MCF 10A (cell line): Measurements from ENCODE around the gene RAB28. TPM values are rescaled to one million over a fixed set of nuclear protein-coding genes. Genes with fewer than 3 reads are reported as not detected.

Experiments used
- BruUV-seq: library from RNA; stranded (reverse); fragments of 400-500 nt; replicated peaks from 2 replicates; lab custom pipeline; 2021; lab: Mats Ljungman, UMichigan
- CTCF ChIA-PET: fragments of 300-600 bp; sonication (Branson Sonifier 250); formaldehyde crosslinking; extraction: SDS; loops from one replicate; lab custom pipeline; 2021; ENCODE audit warnings: antibody characterized with exemption, inconsistent platforms; lab: Yijun Ruan, JAX
- POLR2A ChIA-PET: fragments of 300-600, 350-650 bp; sonication (Branson Sonifier 250); formaldehyde crosslinking; extraction: SDS; loops from one replicate; lab custom pipeline; 2020; ENCODE audit warnings: antibody characterized with exemption, inconsistent platforms; lab: Yijun Ruan, JAX
- DNase-seq: peaks from one replicate; pipeline ENCODE4 v3.0.0-alpha.2; 2018; ENCODE audit not compliant: unreplicated experiment
- H3K27ac Mint-ChIP-seq: one replicate; pipeline ENCODE4 v1.8.0; 2022; ENCODE audit warnings: mild to moderate bottlenecking, low read depth, mixed read lengths; ENCODE audit not compliant: unreplicated experiment
- H3K27me3 Mint-ChIP-seq: one replicate; pipeline ENCODE4 v1.8.0; 2022; ENCODE audit warnings: mixed read lengths; ENCODE audit not compliant: insufficient read depth, unreplicated experiment
- H3K36me3 Mint-ChIP-seq: one replicate; pipeline ENCODE4 v1.8.0; 2022; ENCODE audit warnings: mild to moderate bottlenecking, moderate library complexity, mixed read lengths; ENCODE audit not compliant: insufficient read depth, unreplicated experiment
- H3K4me1 Mint-ChIP-seq: one replicate; pipeline ENCODE4 v1.8.0; 2022; ENCODE audit warnings: mixed read lengths; ENCODE audit not compliant: insufficient read depth, unreplicated experiment
- H3K4me3 Mint-ChIP-seq: one replicate; pipeline ENCODE4 v1.8.0; 2022; ENCODE audit warnings: mild to moderate bottlenecking, moderate library complexity, mixed read lengths; ENCODE audit not compliant: unreplicated experiment
- H3K9me3 Mint-ChIP-seq: one replicate; pipeline ENCODE4 v1.8.0; 2022; ENCODE audit warnings: mixed read lengths; ENCODE audit not compliant: unreplicated experiment
- intact Hi-C: fragments of 100-400 bp; cut with micrococcal nuclease; formaldehyde crosslinking; loops from 2 replicates; pipeline ENCODE4 v1.14.1; 2022
- total RNA-seq: library from RNA; stranded (reverse); gene quantifications from 2 replicates; pipeline ENCODE4 v1.2.3, GENCODE V29; 2022
- TF ChIP-seq, protein P1 (sequence below): fragments of 200-600 bp; IDR thresholded peaks from one replicate; pipeline ENCODE4 v1.8.0; 2022; ENCODE audit warnings: antibody characterized with exemption, mild to moderate bottlenecking; ENCODE audit not compliant: unreplicated experiment

Gene RAB28
- total RNA-seq, 1 experiment from 2014 or later = 15.9 TPM

DNA sequence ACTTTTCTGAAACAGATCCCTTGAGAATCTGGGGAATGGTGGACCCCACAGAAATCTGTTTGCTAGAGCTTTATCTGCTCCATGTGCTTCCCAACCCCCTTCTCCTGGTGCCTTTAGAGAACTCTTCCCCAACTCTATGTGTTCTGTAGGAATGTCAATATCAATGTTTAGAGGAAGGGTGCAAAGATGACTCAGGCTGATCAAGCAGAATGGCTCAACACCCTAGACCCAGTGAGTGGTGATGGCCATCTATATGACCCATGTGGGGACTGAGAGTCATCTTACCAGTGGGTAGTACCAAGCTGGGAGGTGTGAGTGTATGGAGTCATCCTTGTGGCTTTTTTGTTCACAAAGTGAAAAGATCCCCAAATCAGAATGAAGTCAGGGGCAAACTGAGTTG, 143.5 kb downstream of the RAB28 start:
- H3K27me3 Mint-ChIP-seq = no peaks in the 10 kb centered on the region
- ChIA-PET POLR2A (no interaction called here), CTCF (interaction anchor here (0.6 to 0.7 kb wide), 2 partner anchors 110 to 341 kb away, joined by 4 read pairs; no protein-coding TSS in a partner anchor)
- no TSS peak for BruUV-seq
- TF ChIP-seq, protein P1, sequence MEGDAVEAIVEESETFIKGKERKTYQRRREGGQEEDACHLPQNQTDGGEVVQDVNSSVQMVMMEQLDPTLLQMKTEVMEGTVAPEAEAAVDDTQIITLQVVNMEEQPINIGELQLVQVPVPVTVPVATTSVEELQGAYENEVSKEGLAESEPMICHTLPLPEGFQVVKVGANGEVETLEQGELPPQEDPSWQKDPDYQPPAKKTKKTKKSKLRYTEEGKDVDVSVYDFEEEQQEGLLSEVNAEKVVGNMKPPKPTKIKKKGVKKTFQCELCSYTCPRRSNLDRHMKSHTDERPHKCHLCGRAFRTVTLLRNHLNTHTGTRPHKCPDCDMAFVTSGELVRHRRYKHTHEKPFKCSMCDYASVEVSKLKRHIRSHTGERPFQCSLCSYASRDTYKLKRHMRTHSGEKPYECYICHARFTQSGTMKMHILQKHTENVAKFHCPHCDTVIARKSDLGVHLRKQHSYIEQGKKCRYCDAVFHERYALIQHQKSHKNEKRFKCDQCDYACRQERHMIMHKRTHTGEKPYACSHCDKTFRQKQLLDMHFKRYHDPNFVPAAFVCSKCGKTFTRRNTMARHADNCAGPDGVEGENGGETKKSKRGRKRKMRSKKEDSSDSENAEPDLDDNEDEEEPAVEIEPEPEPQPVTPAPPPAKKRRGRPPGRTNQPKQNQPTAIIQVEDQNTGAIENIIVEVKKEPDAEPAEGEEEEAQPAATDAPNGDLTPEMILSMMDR = no peak
- H3K36me3 Mint-ChIP-seq = no peaks in the 10 kb centered on the region
- no peaks in the 10 kb centered on the region for H3K4me1 Mint-ChIP-seq
- H3K27ac Mint-ChIP-seq = no peak overlapping the region
- H3K4me3 Mint-ChIP-seq = no peak overlapping the region
- peaks cover 7% of the 10 kb centered on the region for H3K9me3 Mint-ChIP-seq
- DNase-seq = no peak
- intact Hi-C loops = no loop called here

GRCh38 chr4:13331827-13332226, 152.3 kb downstream of the RAB28 start:
- Mint-ChIP-seq H3K27me3 (no peaks in the 10 kb centered on the region), H3K36me3 (peaks cover 6% of the 10 kb centered on the region), H3K4me3 (no peak overlapping the region), H3K9me3 (peaks cover 3% of the 10 kb centered on the region), H3K27ac (no peak overlapping the region), H3K4me1 (no peaks in the 10 kb centered on the region)
- CTCF ChIA-PET = no interaction called here
- TF ChIP-seq, protein P1 = no peak
- intact Hi-C loops = no loop called here
- BruUV-seq = no TSS peak
- POLR2A ChIA-PET = no interaction called here
- DNase-seq = no peak

GRCh38 chr4:13329963-13330362, 154.2 kb downstream of the RAB28 start:
- no peak overlapping the region for H3K4me3 Mint-ChIP-seq
- H3K36me3 Mint-ChIP-seq = peaks cover 6% of the 10 kb centered on the region
- TF ChIP-seq, protein P1 = no peak
- ChIA-PET POLR2A (no interaction called here), CTCF (interaction anchor here (0.6 to 0.8 kb wide), 2 partner anchors 17 to 606 kb away, joined by 3 read pairs; no protein-coding TSS in a partner anchor)
- no TSS peak for BruUV-seq
- intact Hi-C loops = no loop called here
- no peak overlapping the region for H3K27ac Mint-ChIP-seq
- H3K9me3 Mint-ChIP-seq = no peaks in the 10 kb centered on the region
- no peaks in the 10 kb centered on the region for H3K4me1 Mint-ChIP-seq
- H3K27me3 Mint-ChIP-seq = no peaks in the 10 kb centered on the region
- DNase-seq = peak; percentile 75

GRCh38 chr4:13329340-13329850, 154.7 kb downstream of the RAB28 start:
- no peaks in the 10 kb centered on the region for H3K4me1 Mint-ChIP-seq
- BruUV-seq = no TSS peak
- CTCF ChIA-PET = interaction anchor here (0.6 to 0.8 kb wide), 2 partner anchors 17 to 605 kb away, joined by 3 read pairs; no protein-coding TSS in a partner anchor

More at GRCh38 chr4:13329340-13329850, 154.7 kb downstream of the RAB28 start:
- TF ChIP-seq, protein P1 = no peak
- DNase-seq = no peak
- POLR2A ChIA-PET = no interaction called here
- Mint-ChIP-seq H3K36me3 (peaks cover 6% of the 10 kb centered on the region), H3K4me3 (no peak overlapping the region), H3K27me3 (no peaks in the 10 kb centered on the region), H3K27ac (no peak overlapping the region), H3K9me3 (no peaks in the 10 kb centered on the region)
- intact Hi-C loops = no loop called here
